Gastroesophageal sphincter (tissue), 3 donors: ENCODE results near the gene ANKS1B.
"Not testable (repeated sequence)": the region's sequence is repeated elsewhere in the genome, so short reads cannot be mapped to it uniquely, and the experiment has no call there.

ENCODE experiments used
- EP300 ChIP-seq: sonication (generic); formaldehyde crosslinking; IDR thresholded peaks from one replicate; pipeline ENCODE4 v1.6.1; 2017; ENCODE audit warnings: antibody characterized with exemption, mild to moderate bottlenecking
- TF ChIP-seq, protein P1 (sequence below), 4 experiments: fragments of 200-600 bp in 2 of 4; fragments of 450-650 bp in 2 of 4; sonication (generic) in 1 of 4; IDR thresholded peaks; one replicate each; pipeline ENCODE4 v1.5.1; 2017 to 2019; ENCODE audit warnings: antibody characterized with exemption in 4 of 4, mild to moderate bottlenecking in 2 of 4, moderate library complexity in 2 of 4

DNA sequence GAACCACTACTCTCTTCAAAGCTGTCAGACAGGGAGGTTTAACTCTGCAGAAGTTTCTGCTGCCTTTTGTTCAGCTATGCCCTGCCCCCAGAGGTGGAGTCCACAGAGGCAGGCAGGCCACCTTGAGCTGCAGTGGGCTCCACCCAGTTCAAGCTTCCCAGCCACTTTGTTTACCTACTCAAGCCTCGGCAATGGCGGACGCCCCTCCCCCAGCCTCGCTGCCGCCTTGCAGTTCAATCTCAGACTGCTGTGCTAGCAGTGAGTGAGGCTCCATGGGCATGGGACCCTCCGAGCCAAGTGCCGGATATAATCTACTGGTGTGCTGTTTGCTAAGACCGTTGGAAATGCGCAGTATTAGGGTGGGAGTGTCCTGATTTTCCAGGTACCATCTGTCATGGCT, 663.5 kb downstream of the ANKS1B start:
- TF ChIP-seq EP300 = not testable (repeated sequence)
- TF ChIP-seq, protein P1, sequence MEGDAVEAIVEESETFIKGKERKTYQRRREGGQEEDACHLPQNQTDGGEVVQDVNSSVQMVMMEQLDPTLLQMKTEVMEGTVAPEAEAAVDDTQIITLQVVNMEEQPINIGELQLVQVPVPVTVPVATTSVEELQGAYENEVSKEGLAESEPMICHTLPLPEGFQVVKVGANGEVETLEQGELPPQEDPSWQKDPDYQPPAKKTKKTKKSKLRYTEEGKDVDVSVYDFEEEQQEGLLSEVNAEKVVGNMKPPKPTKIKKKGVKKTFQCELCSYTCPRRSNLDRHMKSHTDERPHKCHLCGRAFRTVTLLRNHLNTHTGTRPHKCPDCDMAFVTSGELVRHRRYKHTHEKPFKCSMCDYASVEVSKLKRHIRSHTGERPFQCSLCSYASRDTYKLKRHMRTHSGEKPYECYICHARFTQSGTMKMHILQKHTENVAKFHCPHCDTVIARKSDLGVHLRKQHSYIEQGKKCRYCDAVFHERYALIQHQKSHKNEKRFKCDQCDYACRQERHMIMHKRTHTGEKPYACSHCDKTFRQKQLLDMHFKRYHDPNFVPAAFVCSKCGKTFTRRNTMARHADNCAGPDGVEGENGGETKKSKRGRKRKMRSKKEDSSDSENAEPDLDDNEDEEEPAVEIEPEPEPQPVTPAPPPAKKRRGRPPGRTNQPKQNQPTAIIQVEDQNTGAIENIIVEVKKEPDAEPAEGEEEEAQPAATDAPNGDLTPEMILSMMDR (IDR thresholded peaks at IDR 0.05) = not testable (repeated sequence)
